HEK293T (cell line): ENCODE measurements around the gene UBASH3A.

ENCODE experiments used
- FOXA1 ChIP-seq: fragments of 450-650 bp; IDR thresholded peaks from 2 replicates; pipeline ENCODE4 v1.6.1; 2016; ENCODE audit warnings: mild to moderate bottlenecking
- NFRKB ChIP-seq: fragments of 450-650 bp; IDR thresholded peaks from 2 replicates; pipeline ENCODE4 v1.6.1; 2016; ENCODE audit warnings: mild to moderate bottlenecking, moderate library complexity

DNA sequence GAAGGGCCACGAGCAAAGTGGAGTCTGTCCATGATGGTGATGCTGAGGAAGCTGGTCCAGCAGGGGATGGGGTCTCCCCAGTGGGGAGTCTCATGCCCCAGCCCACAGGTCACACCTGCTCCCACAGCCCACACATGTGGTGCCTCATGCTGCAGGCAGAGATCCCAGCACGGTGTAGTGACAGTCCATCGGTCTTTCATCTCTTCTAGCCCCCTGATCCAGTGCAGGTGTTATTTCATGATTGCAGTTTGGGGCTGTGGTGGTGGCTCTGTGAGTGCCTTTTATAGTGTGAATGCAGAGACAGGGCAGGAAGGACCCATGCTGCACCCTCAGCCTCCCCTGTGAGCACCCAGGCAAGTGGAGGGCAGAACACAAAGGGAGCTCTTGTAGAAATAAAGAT lies 45.0 kb downstream of the UBASH3A start:
- TF ChIP-seq NFRKB (no peak), FOXA1 (no peak)
